Retinal pigment epithelial cell (primary cell): ENCODE measurements around the gene MACF1.
"Not testable (repeated sequence)": the region's sequence is repeated elsewhere in the genome, so short reads cannot be mapped to it uniquely, and the experiment has no call there.

Experiments used
- DNase-seq: peaks from one replicate; pipeline ENCODE4 v3.0.0-alpha.2; 2010; ENCODE audit warnings: low read depth
- H3K4me3 ChIP-seq: 2 replicates; pipeline ENCODE4 v1.5.1; 2011; ENCODE audit warnings: mild to moderate bottlenecking, low read length, control low read depth, moderate library complexity
- CTCF ChIP-seq: conservative IDR thresholded peaks from 2 replicates; pipeline ENCODE4 v1.5.1; 2011; ENCODE audit warnings: low read depth, low read length, control low read depth, inconsistent platforms

Gene MACF1

GRCh38 chr1:39499668-39500067 lies 295.2 kb downstream of the MACF1 start:
- no peak for DNase-seq
- TF ChIP-seq CTCF, result no peak
- no peak overlapping the region for H3K4me3 ChIP-seq

- TF ChIP-seq CTCF, result no peak
- DNase-seq, result no peak
Measured at GRCh38 chr1:39500862-39501389, 296.4 kb downstream of the MACF1 start.

GRCh38 chr1:39501666-39502065 lies 297.2 kb downstream of the MACF1 start:
- TF ChIP-seq CTCF, result no peak
- H3K4me3 ChIP-seq, result no peak overlapping the region
- DNase-seq, result no peak

More at GRCh38 chr1:39500862-39501389, 296.4 kb downstream of the MACF1 start:
- no peak overlapping the region for H3K4me3 ChIP-seq

GRCh38 chr1:39504436-39504835 lies 299.9 kb downstream of the MACF1 start:
- H3K4me3 ChIP-seq, DNase-seq: not testable (repeated sequence)

GRCh38 chr1:39505289-39505688 lies 300.8 kb downstream of the MACF1 start:
- H3K4me3 ChIP-seq, result no peak overlapping the region
- TF ChIP-seq CTCF, result no peak
- DNase-seq, result no peak

GRCh38 chr1:39507230-39507928 lies 302.9 kb downstream of the MACF1 start:
- no peak for DNase-seq
- no peak overlapping the region for H3K4me3 ChIP-seq
- TF ChIP-seq CTCF, result peak; percentile 58

- TF ChIP-seq CTCF, result no peak
- DNase-seq, result no peak
Measured at GRCh38 chr1:39508266-39508665, 303.8 kb downstream of the MACF1 start.

More at GRCh38 chr1:39508266-39508665, 303.8 kb downstream of the MACF1 start:
- H3K4me3 ChIP-seq, result no peak overlapping the region
